Right lobe of liver (tissue), 4 donors: ENCODE data around the gene PARPBP.

Experiments
- CTCF ChIP-seq, 4 donors: fragments of 200-600 bp in 3 of 4; fragments of 450-650 bp in 1 of 4; IDR thresholded peaks; one replicate each; pipeline versions ENCODE4 v1.5.1 to v1.8.0; 2016 to 2022; ENCODE audit warnings: antibody characterized with exemption in 4 of 4, mild to moderate bottlenecking in 2 of 4
- POLR2A ChIP-seq: fragments of 450-650 bp; IDR thresholded peaks from one replicate; pipeline ENCODE4 v1.6.1; 2017; ENCODE audit warnings: antibody characterized with exemption, mild to moderate bottlenecking
- donor health status: DM: no; HTN: no; CAD: no.
- donor health status: DM: no; HTN: no; CAD: no.
- donor health status: DM: no; HTN: yes; CAD: no.

- TF ChIP-seq CTCF (IDR thresholded peaks at IDR 0.05): no peak
- TF ChIP-seq POLR2A: no peak
These were observed 75.8 kb downstream of the PARPBP start for GRCh38 chr12:102195826-102196225.
